Breast epithelium (tissue), 4 donors: Measurements from ENCODE around the gene SAMD10. TPM values are rescaled to one million over a fixed set of nuclear protein-coding genes. Genes with fewer than 3 reads are reported as not detected.

Experiments
- DNase-seq, 2 donors: peaks; one replicate each; pipeline ENCODE4 v3.0.0-alpha.2; 2019; ENCODE audit warnings: low spot score in 2 of 2
- H3K27ac ChIP-seq, 2 donors: fragments of 200-600 bp; sonication (generic) in 1 of 2; one replicate each; pipeline ENCODE4 v1.5.1; 2016 to 2019; ENCODE audit warnings: mild to moderate bottlenecking in 1 of 2
- H3K27me3 ChIP-seq, 2 donors: fragments of 200-600 bp; sonication (generic) in 1 of 2; one replicate each; pipeline versions ENCODE4 v1.5.1 to v1.6.0; 2017 to 2019; ENCODE audit warnings: control low read depth in 1 of 2, mild to moderate bottlenecking in 1 of 2
- H3K36me3 ChIP-seq: fragments of 200-600 bp; one replicate; pipeline ENCODE4 v1.5.1; 2019
- H3K4me1 ChIP-seq, 2 donors: fragments of 200-600 bp; sonication (generic); one replicate each; pipeline ENCODE4 v1.5.1; 2016 to 2019; ENCODE audit warnings: control low read depth in 1 of 2
- H3K4me3 ChIP-seq, 3 donors: fragments of 200-600 bp; sonication (generic); 1 replicate in 2 of 3; 2 replicates in 1 of 3; pipeline ENCODE4 v1.5.1; 2016 to 2019; ENCODE audit warnings: mild to moderate bottlenecking in 3 of 3, moderate library complexity in 2 of 3
- H3K9me3 ChIP-seq, 2 donors: fragments of 200-600 bp; sonication (generic) in 1 of 2; one replicate each; pipeline ENCODE4 v1.5.1; 2016 to 2019; ENCODE audit warnings: control low read depth in 1 of 2
- CTCF ChIP-seq, 3 donors: fragments of 450-650 bp; IDR thresholded peaks; one replicate each; pipeline ENCODE4 v1.5.1; 2016 to 2017; ENCODE audit warnings: antibody characterized with exemption in 3 of 3, mild to moderate bottlenecking in 3 of 3, moderate library complexity in 3 of 3
- POLR2A ChIP-seq: fragments of 450-650 bp; IDR thresholded peaks from one replicate; pipeline ENCODE4 v1.6.1; 2016; ENCODE audit warnings: antibody characterized with exemption, mild to moderate bottlenecking, moderate library complexity
- POLR2AphosphoS5 ChIP-seq, 3 donors: sonication (generic); formaldehyde crosslinking; IDR thresholded peaks; one replicate each; pipeline ENCODE4 v1.6.1; 2017; ENCODE audit warnings: antibody characterized with exemption in 3 of 3
- intact Hi-C: fragments of 100-400 bp; cut with DNase I; formaldehyde crosslinking; loops from one replicate; pipeline ENCODE4 v1.15.1; 2023; ENCODE audit warnings: low total_unique reads
- total RNA-seq, 3 donors: library from RNA; depleted of rRNA; stranded (reverse); fragments of >200 nt; gene quantifications; one replicate each; pipeline ENCODE4 v1.1.0, GENCODE V29; 2016

Gene SAMD10
- total RNA-seq, 3 donors from 2014 or later = 0.96 to 3.3 (median 2.8) TPM

GRCh38 chr20:63926298-63926697 lies 53.1 kb downstream of the SAMD10 start:
- Histone ChIP-seq H3K27ac (no peak overlapping the region), H3K4me1 (no peaks in the 10 kb centered on the region), H3K27me3 (no peaks in the 10 kb centered on the region), H3K9me3 (no peaks in the 10 kb centered on the region), H3K4me3 (no peak overlapping the region), H3K36me3 (peaks cover 4% of the 10 kb centered on the region)
- TF ChIP-seq POLR2A (no peak), CTCF (IDR thresholded peaks at IDR 0.05) (no peak), POLR2AphosphoS5 (IDR thresholded peaks at IDR 0.05) (no peak)
- no peak for DNase-seq
- intact Hi-C loops = no loop called here

DNA sequence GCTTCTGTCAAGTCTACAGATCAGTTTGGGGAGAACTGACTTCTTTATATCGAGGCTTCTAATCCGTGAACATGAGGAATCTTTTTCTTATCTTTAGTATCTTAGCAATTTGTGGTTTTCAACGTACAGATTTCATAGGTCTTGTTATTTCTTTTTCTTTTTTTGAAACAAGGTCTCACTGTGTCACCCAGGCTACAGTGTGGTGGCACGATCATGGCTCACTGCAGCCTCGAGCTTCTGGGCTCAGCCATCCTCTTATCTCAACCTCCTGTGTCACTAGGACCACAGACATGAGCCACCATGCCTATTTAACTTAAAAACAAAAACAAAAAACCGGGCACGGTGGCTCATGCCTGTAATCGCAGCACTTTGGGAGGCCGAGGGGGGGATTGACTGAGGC lies 55.2 kb downstream of the SAMD10 start:
- Histone ChIP-seq H3K36me3 (peaks cover 4% of the 10 kb centered on the region), H3K27me3 (no peaks in the 10 kb centered on the region), H3K4me1 (no peaks in the 10 kb centered on the region), H3K9me3 (no peaks in the 10 kb centered on the region), H3K27ac (no peak overlapping the region), H3K4me3 (no peak overlapping the region)
- DNase-seq = no peak
- TF ChIP-seq POLR2AphosphoS5 (IDR thresholded peaks at IDR 0.05) = no peak
- no peak for TF ChIP-seq CTCF (IDR thresholded peaks at IDR 0.05)
- TF ChIP-seq POLR2A = no peak
- intact Hi-C loops = no loop called here

Other genes with a start within 250 kb of the SAMD10 start
- 10 to 100 TPM in 2 of 3 donors, 1 to 10 TPM in 1; 7.0 to 16.7 (median 12.0) TPM for gene LIME1, start 243.0 kb downstream of the SAMD10 start, total RNA-seq
- gene SLC2A4RG, start 239.9 kb downstream of the SAMD10 start, total RNA-seq = 10 to 100 TPM; 22.9 to 58.9 (median 36.9) TPM
- 10 to 100 TPM in 2 of 3 donors, 1 to 10 TPM in 1; 8.2 to 18.7 (median 10.7) TPM for gene ZBTB46, start 148.4 kb downstream of the SAMD10 start, total RNA-seq
- gene ABHD16B, start 118.1 kb downstream of the SAMD10 start, total RNA-seq = not detected
- 100 to 1,000 TPM in 1 of 3 donors, 10 to 100 TPM in 2; 75.1 to 146 (median 84.2) TPM for gene TPD52L2, start 114.4 kb downstream of the SAMD10 start, total RNA-seq
- gene DNAJC5, start 84.5 kb downstream of the SAMD10 start, total RNA-seq = 10 to 100 TPM; 31.1 to 37.9 (median 37.0) TPM
- gene UCKL1, start 23.2 kb downstream of the SAMD10 start, total RNA-seq = 10 to 100 TPM; 24.2 to 44.9 (median 36.3) TPM
- 10 to 100 TPM in 1 of 3 donors, 1 to 10 TPM in 2; 5.8 to 12.7 (median 9.2) TPM for gene ZNF512B, start 9.7 kb downstream of the SAMD10 start, total RNA-seq
- 10 to 100 TPM; 53.9 to 67.5 (median 59.6) TPM for gene PRPF6, start 1.5 kb upstream of the SAMD10 start, total RNA-seq
- 1 to 10 TPM in 2 of 3 donors, under 1 TPM in 1; 0.66 to 1.3 (median 1.1) TPM for gene C20orf204, start 56.5 kb upstream of the SAMD10 start, total RNA-seq
- 1 to 10 TPM; 1.8 to 8.8 (median 3.2) TPM for gene SOX18, start 70.0 kb upstream of the SAMD10 start, total RNA-seq
- 10 to 100 TPM; 23.9 to 39.4 (median 26.6) TPM for gene TCEA2, start 83.6 kb upstream of the SAMD10 start, total RNA-seq
- gene RGS19, start 99.9 kb upstream of the SAMD10 start, total RNA-seq = 10 to 100 TPM; 14.7 to 22.2 (median 16.4) TPM
- 1 to 10 TPM; 1.6 to 3.4 (median 2.3) TPM for gene OPRL1, start 100.4 kb upstream of the SAMD10 start, total RNA-seq
- under 1 TPM in 1 of 3 donors, not detected in 2; 0.64 TPM for gene LKAAEAR1, start 104.8 kb upstream of the SAMD10 start, total RNA-seq
- not detected for gene NPBWR2, start 127.9 kb upstream of the SAMD10 start, total RNA-seq
- under 1 TPM in 1 of 3 donors, not detected in 2; under 0.01 TPM for gene MYT1, start 184.8 kb upstream of the SAMD10 start, total RNA-seq